Adipose tissue (tissue), 3 donors: ENCODE measurements around the gene TMEM9B. TPM values are rescaled to one million over a fixed set of nuclear protein-coding genes. Genes with fewer than 3 reads are reported as not detected.
A peak's percentile ranks its signal among the peaks of the same experiment; 100 is the strongest.
"Not testable (repeated sequence)": the region's sequence is repeated elsewhere in the genome, so short reads cannot be mapped to it uniquely, and the experiment has no call there.

Source experiments
- H3K27ac ChIP-seq: one replicate; pipeline ENCODE4 v1.5.1; 2013; ENCODE audit warnings: low read depth, low read length
- WGBS, 3 donors: extraction: QIAGEN DNeasy Blood & Tissue Kit; methylation state at CpG; one replicate each; pipeline ENCODE4 v1.1.7; 2013; 5-methylcytosine and 5-hydroxymethylcytosine counted together
- polyA plus RNA-seq, 3 donors: library from polyadenylated mRNA; stranded (reverse); fragments of 200-250 nt; gene quantifications; one replicate each; pipeline ENCODE4 v1.2.3, GENCODE V29; 2013
- donor health status: healthy with polysubstance abuse.
- donor health status: Bipolar disorder and iron deficiency.
- donor health status: healthy.

Gene TMEM9B
- polyA plus RNA-seq, 3 donors = 25.2 to 32.0 (median 28.2) TPM

DNA sequence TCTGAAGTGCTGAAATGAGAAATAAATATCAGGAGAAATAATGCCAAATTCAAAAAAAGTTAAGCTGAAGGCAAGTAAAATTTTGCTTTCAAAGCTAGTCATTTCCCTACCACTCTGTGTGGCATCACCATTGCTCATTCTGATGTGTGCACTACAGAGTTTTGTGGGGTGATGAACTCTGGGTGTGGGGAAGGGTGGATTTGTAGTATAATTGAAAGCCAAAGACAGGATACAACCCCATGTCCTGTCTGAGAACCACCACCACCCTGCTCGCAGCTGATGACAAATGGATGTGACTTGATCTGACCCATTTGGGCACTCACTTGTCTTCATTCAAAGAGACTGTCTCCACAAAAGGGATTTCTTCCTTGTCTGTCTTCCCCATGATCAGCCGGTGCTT, 19.3 kb upstream of the TMEM9B start:
- no peak overlapping the region for H3K27ac ChIP-seq
- 68 to 81% (median 78%) methylated on average over 2 of the region's 2 CpGs for WGBS, 3 donors

- no peak overlapping the region for H3K27ac ChIP-seq
- 74 to 85% (median 76%) methylated on average over 3 of the region's 3 CpGs for WGBS, 3 donors
Measured at GRCh38 chr11:8980485-8980884, 16.2 kb upstream of the TMEM9B start.

DNA sequence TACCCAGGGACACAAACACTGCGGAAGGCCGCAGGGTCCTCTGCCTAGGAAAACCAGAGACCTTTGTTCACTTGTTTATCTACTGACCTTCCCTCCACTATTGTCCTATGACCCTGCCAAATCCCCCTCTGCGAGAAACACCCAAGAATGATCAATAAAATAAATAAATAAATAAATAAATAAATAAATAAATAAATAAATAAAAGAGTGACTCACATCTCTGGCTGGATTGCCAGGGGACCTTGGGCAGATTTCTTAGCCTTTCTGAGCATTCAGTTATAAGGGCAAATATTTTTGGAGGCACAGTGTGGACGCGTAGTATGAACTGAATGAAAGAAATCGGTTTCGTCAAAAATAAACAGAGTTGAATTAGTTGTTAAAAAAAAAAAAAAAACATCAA, 15.1 kb upstream of the TMEM9B start:
- WGBS, 3 donors = 92 to 100% (median 92%) methylated on average over 3 to 5 of the region's 7 CpGs
- H3K27ac ChIP-seq = not testable (repeated sequence)

- 71 to 78% (median 77%) methylated on average over 3 of the region's 3 CpGs for WGBS, 3 donors
- H3K27ac ChIP-seq = no peak overlapping the region
Measured at GRCh38 chr11:8973121-8973520, 8.9 kb upstream of the TMEM9B start.

GRCh38 chr11:8971924-8972316, 7.7 kb upstream of the TMEM9B start:
- WGBS, 3 donors = 71 to 88% (median 86%) methylated on average over 1 of the region's 1 CpG
- no peak overlapping the region for H3K27ac ChIP-seq

DNA sequence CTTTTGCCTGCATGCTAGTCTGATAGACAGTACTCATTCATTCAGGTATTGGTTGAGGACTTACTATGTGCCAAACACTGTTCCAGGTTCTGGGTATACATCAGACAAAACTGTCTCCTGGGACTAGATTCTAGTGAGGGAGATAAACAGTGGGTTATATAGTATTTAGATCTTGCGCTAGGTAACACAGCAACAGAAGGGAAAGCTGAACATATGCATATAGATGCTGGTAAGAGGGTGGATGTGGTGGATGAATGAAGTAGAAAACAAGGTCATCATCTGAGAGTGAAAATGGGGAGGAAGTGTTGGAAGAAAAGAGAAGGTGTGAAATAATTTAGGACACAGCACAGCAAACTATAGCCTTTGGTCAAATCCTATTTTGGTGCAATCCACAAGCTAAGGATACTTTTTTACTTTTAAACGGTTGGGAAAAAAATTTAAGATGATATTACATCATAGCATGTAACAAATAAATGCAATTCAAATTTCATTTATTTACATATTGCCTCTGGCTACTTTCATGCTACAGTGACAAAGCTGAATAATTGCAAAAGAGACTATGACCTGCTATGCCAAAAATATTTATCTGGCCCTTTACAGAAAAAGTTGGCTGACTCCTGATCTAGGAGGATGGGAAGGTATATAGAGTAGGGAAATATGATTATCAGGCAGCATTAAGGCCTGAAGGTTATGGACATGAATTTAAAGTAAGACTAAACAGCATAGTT, 7.1 kb upstream of the TMEM9B start:
- WGBS, 3 donors = 81 to 83% (median 83%) methylated on average over 2 of the region's 2 CpGs
- no peak overlapping the region for H3K27ac ChIP-seq

- WGBS, 3 donors = 80 to 88% (median 84%) methylated on average over 8 of the region's 8 CpGs
- H3K27ac ChIP-seq = no peak overlapping the region
Measured at GRCh38 chr11:8967184-8967583, 2.9 kb upstream of the TMEM9B start.

- WGBS, 3 donors = 1 to 2% (median 2%) methylated on average over 28 to 39 of the region's 39 CpGs
- H3K27ac ChIP-seq = peak overlapping the region; percentile 70
Measured at GRCh38 chr11:8963569-8964323, 496 bp downstream of the TMEM9B start.

DNA sequence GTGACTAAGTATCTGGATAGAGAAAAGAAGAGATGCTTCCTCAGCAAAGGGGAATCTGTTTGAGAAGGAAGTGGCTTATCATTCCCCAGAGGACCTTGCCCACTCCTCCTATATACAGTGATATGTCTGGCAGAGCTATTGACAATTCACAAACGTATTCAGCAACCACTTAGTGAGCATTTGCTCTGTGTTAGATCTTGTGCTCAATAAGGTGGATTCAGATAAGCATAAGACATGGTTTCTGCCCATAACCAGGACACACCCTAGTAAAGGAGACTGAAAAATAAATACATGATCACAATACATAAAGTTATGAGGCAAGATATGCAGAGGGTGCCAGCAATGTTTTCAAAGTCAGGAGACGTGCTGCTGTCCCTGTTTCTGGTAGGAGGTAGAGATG, 1.4 kb downstream of the TMEM9B start:
- H3K27ac ChIP-seq = no peak overlapping the region
- 23 to 34% (median 34%) methylated on average over 2 of the region's 2 CpGs for WGBS, 3 donors

GRCh38 chr11:8961401-8961800, 2.8 kb downstream of the TMEM9B start:
- WGBS, 3 donors = 51 to 69% (median 58%) methylated on average over 2 of the region's 2 CpGs
- no peak overlapping the region for H3K27ac ChIP-seq

- H3K27ac ChIP-seq = no peak overlapping the region
- 18 to 68% (median 27%) methylated on average over 2 of the region's 2 CpGs for WGBS, 3 donors
Measured at GRCh38 chr11:8959546-8960166, 4.6 kb downstream of the TMEM9B start.

DNA sequence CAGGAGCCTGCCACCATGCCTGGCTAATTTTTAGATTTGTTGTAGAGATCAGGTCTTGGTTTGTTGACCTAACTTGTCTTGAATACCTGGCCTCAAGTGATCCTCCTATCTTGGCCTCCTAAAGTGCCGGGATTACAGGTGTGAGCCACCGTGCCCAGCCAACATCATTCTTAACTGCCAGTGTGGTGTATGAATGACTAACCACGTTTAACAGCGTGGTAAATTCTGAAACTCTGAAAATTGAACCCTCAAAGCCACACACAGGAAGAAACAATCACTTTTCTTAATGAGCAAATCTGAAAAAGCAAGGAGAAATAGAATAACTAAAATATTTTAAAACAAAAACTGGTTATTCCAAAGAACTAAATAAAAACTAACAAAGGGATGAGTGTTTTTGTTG, 7.4 kb downstream of the TMEM9B start:
- 77 to 86% (median 81%) methylated on average over 4 of the region's 4 CpGs for WGBS, 3 donors
- no peak overlapping the region for H3K27ac ChIP-seq

GRCh38 chr11:8948886-8949285, 15.4 kb downstream of the TMEM9B start:
- H3K27ac ChIP-seq = no peak overlapping the region
- 47 to 74% (median 68%) methylated on average over 3 of the region's 3 CpGs for WGBS, 3 donors

DNA sequence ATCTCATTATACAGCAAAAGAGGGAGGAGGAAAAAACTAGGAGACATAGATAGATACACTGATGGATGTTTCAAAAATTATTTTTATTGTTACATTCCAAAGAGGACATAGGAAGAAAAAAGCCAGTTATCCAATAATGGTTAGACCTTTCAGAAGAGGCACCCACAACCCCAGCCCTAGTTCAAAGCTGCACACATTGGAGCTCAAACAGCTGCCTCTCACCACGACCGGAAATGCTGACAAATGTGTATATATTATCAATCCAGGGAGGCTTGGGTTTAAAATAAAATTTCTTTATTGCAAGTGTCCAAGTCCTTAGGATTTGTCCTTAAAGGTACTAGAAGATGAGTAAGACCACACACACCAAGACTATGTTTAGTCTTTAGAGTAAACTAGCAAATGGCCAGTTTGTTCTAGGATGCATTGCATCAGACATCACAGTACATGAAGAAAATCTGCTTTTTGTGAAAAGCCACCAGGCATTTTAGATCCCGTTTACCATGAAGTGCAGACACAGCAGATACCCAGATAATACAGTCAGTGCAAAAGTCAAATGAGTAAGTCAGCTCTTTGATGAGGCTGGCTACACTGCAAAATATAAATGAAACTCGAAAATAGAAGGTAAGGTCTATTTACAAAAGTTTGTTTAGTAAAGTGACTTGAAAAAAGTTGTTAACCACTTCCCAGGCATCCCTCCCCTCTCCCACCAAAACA, 16.9 kb downstream of the TMEM9B start:
- 70 to 84% (median 79%) methylated on average over 4 of the region's 4 CpGs for WGBS, 3 donors
- H3K27ac ChIP-seq = no peak overlapping the region

- no peak within 1 kb of the TSS for H3K27ac ChIP-seq
- 71 to 80% (median 72%) methylated on average over 5 of the region's 5 CpGs for WGBS, 3 donors
Measured at GRCh38 chr11:8942518-8943066, 21.6 kb downstream of the TMEM9B start, which contains the start of gene ASCL3. ASCL3 (minus strand) TSS chr11:8943016; CDS start chr11:8938161, 4,855 bp downstream.

GRCh38 chr11:8941341-8942103, 22.7 kb downstream of the TMEM9B start:
- H3K27ac ChIP-seq = no peak overlapping the region
- 52 to 69% (median 57%) methylated on average over 8 of the region's 8 CpGs for WGBS, 3 donors

DNA sequence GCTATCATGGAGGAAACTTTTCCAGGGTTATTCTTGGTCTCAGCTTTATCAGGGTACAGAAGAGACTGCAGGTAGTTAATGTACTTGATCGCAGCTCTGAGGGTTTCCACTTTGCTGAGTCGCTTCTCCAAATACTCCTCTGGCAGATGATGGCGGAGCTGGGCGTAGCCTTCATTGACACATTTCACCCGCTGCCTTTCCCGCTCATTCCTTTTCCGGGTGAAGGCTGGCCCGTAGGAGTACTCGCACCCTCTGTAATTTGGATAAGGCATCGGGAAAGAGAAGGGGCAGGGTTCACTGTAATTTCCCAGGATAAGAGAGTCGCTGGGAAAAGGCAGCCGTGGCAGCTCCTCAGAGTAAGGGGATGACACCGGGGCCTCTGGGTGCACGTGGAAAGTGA, 26.6 kb downstream of the TMEM9B start:
- H3K27ac ChIP-seq = no peak overlapping the region
- WGBS, 3 donors = 86 to 89% (median 86%) methylated on average over 14 of the region's 14 CpGs

DNA sequence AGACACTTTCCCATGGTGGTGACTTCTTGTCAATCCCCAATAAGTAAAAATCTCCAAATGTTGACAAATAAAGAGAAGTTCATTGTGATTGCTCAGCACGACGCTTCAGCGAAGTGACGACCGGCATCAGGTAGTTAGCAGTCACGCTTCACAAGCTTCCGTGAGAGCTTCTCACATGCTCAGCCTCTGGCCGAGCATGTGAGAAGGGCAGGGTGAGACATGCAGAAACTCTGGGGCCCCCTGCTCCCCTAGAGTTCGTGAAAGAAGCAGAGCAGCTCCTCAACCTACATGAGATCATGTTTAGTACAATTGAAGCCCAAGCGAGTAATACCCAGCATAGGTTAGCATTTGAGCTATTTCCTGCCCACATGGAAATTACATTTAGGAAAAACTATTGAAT, 27.1 kb downstream of the TMEM9B start:
- 89 to 92% (median 92%) methylated on average over 10 of the region's 10 CpGs for WGBS, 3 donors

More for the DNA sequence above, 27.1 kb downstream of the TMEM9B start:
- no peak overlapping the region for H3K27ac ChIP-seq
